Measurements from ENCODE around the gene SLC9A7. TPM values are rescaled to one million over a fixed set of nuclear protein-coding genes. Genes with fewer than 3 reads are reported as not detected.

Gene SLC9A7
- total and polyA plus RNA-seq, 2 of the 13 experiments (the other 11 are each of a cell fraction or from before 2014, with no cell fraction given) = 5.8 to 7.2 TPM

DNA sequence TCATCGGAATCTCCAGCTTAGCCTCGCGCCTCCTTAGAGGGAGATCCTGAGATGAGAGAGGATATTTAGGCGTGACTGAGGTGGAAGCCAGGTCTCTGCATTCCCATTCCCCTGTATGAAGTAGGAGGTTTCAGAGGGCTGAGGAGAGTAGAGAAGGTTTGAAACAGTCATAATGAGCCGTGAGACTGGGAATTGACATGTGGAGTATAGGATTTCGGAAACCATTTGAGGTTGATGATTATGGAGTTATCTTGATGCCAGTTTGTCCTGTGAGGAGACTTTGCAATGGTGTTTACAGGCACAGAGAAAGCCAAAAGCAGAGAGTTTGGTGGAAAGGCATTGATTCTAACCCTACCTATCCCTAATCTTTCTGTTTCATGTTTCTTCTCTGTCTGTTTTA lies 183.3 kb downstream of the SLC9A7 start:
- Histone ChIP-seq H3K4me3 (replicated peaks in 1 of 3; ENCODE audit: insufficient read depth in 1 of 3, low read depth in 2 of 3, low read length in 3 of 3) (peak overlapping the region; percentile 54 to 80 (median 74)), H3K27ac (ENCODE audit: extremely low read length, insufficient read depth, low read length) (peak overlapping the region; percentile 46), H3K27me3 (ENCODE audit: control insufficient read depth in 1 of 2, insufficient read depth in 2 of 2, low read length in 2 of 2) (no peaks in the 10 kb centered on the region), H3K79me2 (ENCODE audit: insufficient read depth, low read length) (peaks cover 18% of the 10 kb centered on the region), H3K36me3 (replicated peaks in 1 of 2; ENCODE audit: control insufficient read depth in 1 of 2, insufficient read depth in 2 of 2, low read length in 2 of 2) (no peaks in the 10 kb centered on the region; a peak in 1 of 5 replicates), H3K4me1 (ENCODE audit: insufficient read depth, low read length) (peaks cover 56% of the 10 kb centered on the region), H3K4me2 (ENCODE audit: low read depth, low read length) (peak overlapping the region; percentile 82), H3K9me3 (ENCODE audit: low read length) (no peaks in the 10 kb centered on the region), H4K20me1 (ENCODE audit: insufficient read depth, low read length) (no peaks in the 10 kb centered on the region), H3K9ac (ENCODE audit: insufficient read depth, low read depth, low read length) (peak overlapping the region; percentile 54), H2AFZ (ENCODE audit: low read length) (no peak overlapping the region)
- ChIA-PET POLR2A (no interaction called here), CTCF (ENCODE audit: low intra/inter-chr PET ratio, low total read pairs) (no interaction called here)
- 2% methylated on average over 6 of the region's 6 CpGs for WGBS (ENCODE audit: low lambda C conversion rate)
- no TSS peak for BruUV-seq (replicated peaks)
- DNase-seq (ENCODE audit: low spot score) (no peak), ATAC-seq (no peak), FAIRE-seq (no peak)
- in situ Hi-C loops (cut with HindIII; ENCODE audit: extremely low pct_ligation_motif_present, low pct_unique_long_range_greater_than_20kb) (no loop called here), intact Hi-C loops (cut with micrococcal nuclease; ENCODE audit: unreplicated experiment) (no loop called here)
- TF ChIP-seq ZNF761 (CRISPR knock-in tag; conservative IDR thresholded peaks at IDR 0.05) (no peak), DR1 (CRISPR knock-in tag; IDR thresholded peaks at IDR 0.05) (no peak), ZNF251 (CRISPR knock-in tag; IDR thresholded peaks at IDR 0.05) (no peak), TEAD2 (CRISPR knock-in tag; IDR thresholded peaks at IDR 0.05) (no peak), SOX6 (IDR thresholded peaks at IDR 0.05) (no peak), SOX6 (CRISPR knock-in tag; IDR thresholded peaks at IDR 0.05) (peak; percentile 8; the same call in 1 of the 2 replicates), SAFB2 (CRISPR knock-in tag; IDR thresholded peaks at IDR 0.05; ENCODE audit: borderline replicate concordance, low read depth) (no peak), TBX2 (CRISPR knock-in tag; IDR thresholded peaks at IDR 0.05; ENCODE audit: borderline replicate concordance) (0 out of 2 replicates have a peak, but pooled peaks have one; percentile 21), ZNF530 (CRISPR knock-in tag; IDR thresholded peaks at IDR 0.05; ENCODE audit: low read depth) (no peak), ZNF44 (CRISPR knock-in tag; IDR thresholded peaks at IDR 0.05) (no peak), ATRX (CRISPR knock-in tag; IDR thresholded peaks at IDR 0.05; ENCODE audit: borderline replicate concordance) (no peak), SIX4 (CRISPR knock-in tag; IDR thresholded peaks at IDR 0.05) (no peak)
- TF ChIP-seq, protein P1, sequence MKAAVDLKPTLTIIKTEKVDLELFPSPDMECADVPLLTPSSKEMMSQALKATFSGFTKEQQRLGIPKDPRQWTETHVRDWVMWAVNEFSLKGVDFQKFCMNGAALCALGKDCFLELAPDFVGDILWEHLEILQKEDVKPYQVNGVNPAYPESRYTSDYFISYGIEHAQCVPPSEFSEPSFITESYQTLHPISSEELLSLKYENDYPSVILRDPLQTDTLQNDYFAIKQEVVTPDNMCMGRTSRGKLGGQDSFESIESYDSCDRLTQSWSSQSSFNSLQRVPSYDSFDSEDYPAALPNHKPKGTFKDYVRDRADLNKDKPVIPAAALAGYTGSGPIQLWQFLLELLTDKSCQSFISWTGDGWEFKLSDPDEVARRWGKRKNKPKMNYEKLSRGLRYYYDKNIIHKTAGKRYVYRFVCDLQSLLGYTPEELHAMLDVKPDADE (CRISPR knock-in tag; IDR thresholded peaks at IDR 0.05) = no peak
- TF ChIP-seq, protein P2, sequence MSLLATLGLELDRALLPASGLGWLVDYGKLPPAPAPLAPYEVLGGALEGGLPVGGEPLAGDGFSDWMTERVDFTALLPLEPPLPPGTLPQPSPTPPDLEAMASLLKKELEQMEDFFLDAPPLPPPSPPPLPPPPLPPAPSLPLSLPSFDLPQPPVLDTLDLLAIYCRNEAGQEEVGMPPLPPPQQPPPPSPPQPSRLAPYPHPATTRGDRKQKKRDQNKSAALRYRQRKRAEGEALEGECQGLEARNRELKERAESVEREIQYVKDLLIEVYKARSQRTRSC (CRISPR knock-in tag; IDR thresholded peaks at IDR 0.05; ENCODE audit: low read depth) = no peak
- TF ChIP-seq, protein P3, sequence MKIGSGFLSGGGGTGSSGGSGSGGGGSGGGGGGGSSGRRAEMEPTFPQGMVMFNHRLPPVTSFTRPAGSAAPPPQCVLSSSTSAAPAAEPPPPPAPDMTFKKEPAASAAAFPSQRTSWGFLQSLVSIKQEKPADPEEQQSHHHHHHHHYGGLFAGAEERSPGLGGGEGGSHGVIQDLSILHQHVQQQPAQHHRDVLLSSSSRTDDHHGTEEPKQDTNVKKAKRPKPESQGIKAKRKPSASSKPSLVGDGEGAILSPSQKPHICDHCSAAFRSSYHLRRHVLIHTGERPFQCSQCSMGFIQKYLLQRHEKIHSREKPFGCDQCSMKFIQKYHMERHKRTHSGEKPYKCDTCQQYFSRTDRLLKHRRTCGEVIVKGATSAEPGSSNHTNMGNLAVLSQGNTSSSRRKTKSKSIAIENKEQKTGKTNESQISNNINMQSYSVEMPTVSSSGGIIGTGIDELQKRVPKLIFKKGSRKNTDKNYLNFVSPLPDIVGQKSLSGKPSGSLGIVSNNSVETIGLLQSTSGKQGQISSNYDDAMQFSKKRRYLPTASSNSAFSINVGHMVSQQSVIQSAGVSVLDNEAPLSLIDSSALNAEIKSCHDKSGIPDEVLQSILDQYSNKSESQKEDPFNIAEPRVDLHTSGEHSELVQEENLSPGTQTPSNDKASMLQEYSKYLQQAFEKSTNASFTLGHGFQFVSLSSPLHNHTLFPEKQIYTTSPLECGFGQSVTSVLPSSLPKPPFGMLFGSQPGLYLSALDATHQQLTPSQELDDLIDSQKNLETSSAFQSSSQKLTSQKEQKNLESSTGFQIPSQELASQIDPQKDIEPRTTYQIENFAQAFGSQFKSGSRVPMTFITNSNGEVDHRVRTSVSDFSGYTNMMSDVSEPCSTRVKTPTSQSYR (CRISPR knock-in tag; IDR thresholded peaks at IDR 0.05; ENCODE audit: borderline replicate concordance) = no peak
- TF ChIP-seq, protein P4, sequence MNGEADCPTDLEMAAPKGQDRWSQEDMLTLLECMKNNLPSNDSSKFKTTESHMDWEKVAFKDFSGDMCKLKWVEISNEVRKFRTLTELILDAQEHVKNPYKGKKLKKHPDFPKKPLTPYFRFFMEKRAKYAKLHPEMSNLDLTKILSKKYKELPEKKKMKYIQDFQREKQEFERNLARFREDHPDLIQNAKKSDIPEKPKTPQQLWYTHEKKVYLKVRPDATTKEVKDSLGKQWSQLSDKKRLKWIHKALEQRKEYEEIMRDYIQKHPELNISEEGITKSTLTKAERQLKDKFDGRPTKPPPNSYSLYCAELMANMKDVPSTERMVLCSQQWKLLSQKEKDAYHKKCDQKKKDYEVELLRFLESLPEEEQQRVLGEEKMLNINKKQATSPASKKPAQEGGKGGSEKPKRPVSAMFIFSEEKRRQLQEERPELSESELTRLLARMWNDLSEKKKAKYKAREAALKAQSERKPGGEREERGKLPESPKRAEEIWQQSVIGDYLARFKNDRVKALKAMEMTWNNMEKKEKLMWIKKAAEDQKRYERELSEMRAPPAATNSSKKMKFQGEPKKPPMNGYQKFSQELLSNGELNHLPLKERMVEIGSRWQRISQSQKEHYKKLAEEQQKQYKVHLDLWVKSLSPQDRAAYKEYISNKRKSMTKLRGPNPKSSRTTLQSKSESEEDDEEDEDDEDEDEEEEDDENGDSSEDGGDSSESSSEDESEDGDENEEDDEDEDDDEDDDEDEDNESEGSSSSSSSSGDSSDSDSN (CRISPR knock-in tag; IDR thresholded peaks at IDR 0.05) = 0 out of 2 replicates have a peak, but pooled peaks have one; percentile 9
- TF ChIP-seq, protein P5, sequence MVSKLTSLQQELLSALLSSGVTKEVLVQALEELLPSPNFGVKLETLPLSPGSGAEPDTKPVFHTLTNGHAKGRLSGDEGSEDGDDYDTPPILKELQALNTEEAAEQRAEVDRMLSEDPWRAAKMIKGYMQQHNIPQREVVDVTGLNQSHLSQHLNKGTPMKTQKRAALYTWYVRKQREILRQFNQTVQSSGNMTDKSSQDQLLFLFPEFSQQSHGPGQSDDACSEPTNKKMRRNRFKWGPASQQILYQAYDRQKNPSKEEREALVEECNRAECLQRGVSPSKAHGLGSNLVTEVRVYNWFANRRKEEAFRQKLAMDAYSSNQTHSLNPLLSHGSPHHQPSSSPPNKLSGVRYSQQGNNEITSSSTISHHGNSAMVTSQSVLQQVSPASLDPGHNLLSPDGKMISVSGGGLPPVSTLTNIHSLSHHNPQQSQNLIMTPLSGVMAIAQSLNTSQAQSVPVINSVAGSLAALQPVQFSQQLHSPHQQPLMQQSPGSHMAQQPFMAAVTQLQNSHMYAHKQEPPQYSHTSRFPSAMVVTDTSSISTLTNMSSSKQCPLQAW (CRISPR knock-in tag; IDR thresholded peaks at IDR 0.05) = no peak

All from HepG2 (cell line).